Peyer's patch (tissue), 4 donors: ENCODE results near the gene KIRREL3. TPM values are rescaled to one million over a fixed set of nuclear protein-coding genes. Genes with fewer than 3 reads are reported as not detected.
"Not testable (repeated sequence)": the region's sequence is repeated elsewhere in the genome, so short reads cannot be mapped to it uniquely, and the experiment has no call there.

ENCODE experiments used
- DNase-seq, 3 donors: peaks; one replicate each; pipeline ENCODE4 v3.0.0-alpha.2; 2017 to 2019
- H3K27ac ChIP-seq, 4 donors: fragments of 200-600 bp; sonication (generic); one replicate each; pipeline ENCODE4 v1.5.1; 2016 to 2019
- H3K27me3 ChIP-seq, 2 donors: fragments of 200-600 bp; sonication (generic); one replicate each; pipeline ENCODE4 v1.5.1; 2019
- H3K36me3 ChIP-seq, 3 donors: fragments of 200-600 bp; sonication (generic); one replicate each; pipeline ENCODE4 v1.5.1; 2016 to 2019
- H3K4me1 ChIP-seq, 4 donors: fragments of 200-600 bp; sonication (generic); one replicate each; pipeline ENCODE4 v1.5.1; 2016 to 2019
- H3K4me3 ChIP-seq, 4 donors: fragments of 200-600 bp; sonication (generic); 1 replicate in 3 of 4; 2 replicates in 1 of 4; pipeline ENCODE4 v1.5.1; 2016 to 2019; ENCODE audit warnings: mild to moderate bottlenecking in 1 of 4
- H3K9me3 ChIP-seq, 4 donors: fragments of 200-600 bp; sonication (generic); one replicate each; pipeline ENCODE4 v1.5.1; 2016 to 2019; ENCODE audit warnings: mild to moderate bottlenecking in 1 of 4
- CTCF ChIP-seq, 6 experiments: fragments of 450-650 bp in 4 of 6; fragments of 200-600 bp in 2 of 6; sonication (generic) in 1 of 6; IDR thresholded peaks; one replicate each; pipeline ENCODE4 v1.5.1; 2017 to 2019; ENCODE audit warnings: antibody characterized with exemption in 6 of 6, mild to moderate bottlenecking in 3 of 6, moderate library complexity in 1 of 6
- POLR2A ChIP-seq, 2 donors: fragments of 450-650 bp; IDR thresholded peaks; one replicate each; pipeline ENCODE4 v1.5.1; 2017; ENCODE audit warnings: antibody characterized with exemption in 2 of 2, mild to moderate bottlenecking in 2 of 2, moderate library complexity in 2 of 2
- total RNA-seq, 4 donors: library from RNA; depleted of rRNA; stranded (reverse); fragments of >200 nt; gene quantifications; one replicate each; pipeline ENCODE4 v1.1.0, GENCODE V29; 2016

Gene KIRREL3
- total RNA-seq, 4 donors from 2014 or later = 0.83 TPM; not detected in 3

DNA sequence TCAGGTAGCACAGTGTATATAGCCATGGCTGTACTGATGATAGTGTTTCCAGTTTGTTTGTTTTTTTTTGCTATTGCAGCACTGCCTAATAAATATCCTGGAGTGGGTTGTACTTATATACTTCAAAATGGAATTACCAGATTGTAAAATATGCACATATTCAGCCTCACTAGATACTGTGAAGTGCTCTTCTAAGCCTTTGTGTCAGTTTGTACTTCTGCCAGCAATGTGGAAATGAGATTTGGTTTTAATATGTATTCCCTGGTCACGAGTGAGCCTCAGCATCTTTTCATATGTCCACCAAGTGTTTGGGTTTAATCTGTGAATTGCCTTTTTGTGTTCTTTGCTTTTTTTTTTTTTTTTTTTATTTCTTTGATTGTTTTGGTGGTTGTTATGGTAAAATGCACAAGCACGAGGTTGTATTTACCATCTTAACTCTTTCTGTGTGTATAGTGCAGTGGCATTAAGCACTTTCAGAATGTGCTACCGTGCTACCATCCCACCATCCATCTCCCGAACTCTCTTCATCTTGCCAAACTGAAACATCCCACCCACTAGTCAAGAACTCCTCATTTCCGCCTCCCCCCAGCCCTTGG lies 610.2 kb downstream of the KIRREL3 start:
- peaks cover 0 to 14% (median 0%) of the 10 kb centered on the region in 4 donors for H3K4me1 ChIP-seq
- H3K36me3 ChIP-seq = no peaks in the 10 kb centered on the region
- H3K27me3 ChIP-seq = no peaks in the 10 kb centered on the region
- no peaks in the 10 kb centered on the region for H3K9me3 ChIP-seq
- no peak overlapping the region for H3K4me3 ChIP-seq
- no peak overlapping the region for H3K27ac ChIP-seq
- no peak for DNase-seq
- TF ChIP-seq CTCF (IDR thresholded peaks at IDR 0.05) (no peak), POLR2A (IDR thresholded peaks at IDR 0.05) (no peak)

GRCh38 chr11:126387857-126388256 lies 612.7 kb downstream of the KIRREL3 start:
- no peak overlapping the region for H3K4me3 ChIP-seq
- H3K36me3 ChIP-seq = no peaks in the 10 kb centered on the region
- H3K27me3 ChIP-seq = no peaks in the 10 kb centered on the region
- TF ChIP-seq CTCF (IDR thresholded peaks at IDR 0.05) = no peak
- no peak overlapping the region for H3K27ac ChIP-seq
- DNase-seq = no peak
- H3K9me3 ChIP-seq = no peaks in the 10 kb centered on the region
- H3K4me1 ChIP-seq = peaks cover 0 to 14% (median 0%) of the 10 kb centered on the region in 4 donors

DNA sequence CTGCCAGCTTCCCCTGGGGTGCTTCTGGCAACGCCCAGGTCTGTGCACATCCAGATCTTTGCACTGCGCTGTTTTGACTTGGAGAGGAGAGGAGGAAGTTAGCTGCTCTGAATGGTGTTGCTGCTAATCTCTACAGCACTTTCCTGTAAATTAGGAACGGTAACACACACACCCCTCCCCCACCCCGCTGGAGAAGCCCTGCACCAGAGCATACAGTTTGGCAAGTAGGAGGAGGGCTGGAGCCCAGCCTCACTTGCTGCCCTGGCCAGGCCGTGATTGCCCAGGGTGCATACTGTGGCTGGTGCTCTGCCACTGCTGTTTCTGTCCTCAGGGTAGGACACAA lies 613.9 kb downstream of the KIRREL3 start:
- not testable (repeated sequence) for H3K4me3 ChIP-seq, DNase-seq, H3K9me3 ChIP-seq, H3K27ac ChIP-seq, H3K36me3 ChIP-seq, H3K27me3 ChIP-seq, H3K4me1 ChIP-seq

DNA sequence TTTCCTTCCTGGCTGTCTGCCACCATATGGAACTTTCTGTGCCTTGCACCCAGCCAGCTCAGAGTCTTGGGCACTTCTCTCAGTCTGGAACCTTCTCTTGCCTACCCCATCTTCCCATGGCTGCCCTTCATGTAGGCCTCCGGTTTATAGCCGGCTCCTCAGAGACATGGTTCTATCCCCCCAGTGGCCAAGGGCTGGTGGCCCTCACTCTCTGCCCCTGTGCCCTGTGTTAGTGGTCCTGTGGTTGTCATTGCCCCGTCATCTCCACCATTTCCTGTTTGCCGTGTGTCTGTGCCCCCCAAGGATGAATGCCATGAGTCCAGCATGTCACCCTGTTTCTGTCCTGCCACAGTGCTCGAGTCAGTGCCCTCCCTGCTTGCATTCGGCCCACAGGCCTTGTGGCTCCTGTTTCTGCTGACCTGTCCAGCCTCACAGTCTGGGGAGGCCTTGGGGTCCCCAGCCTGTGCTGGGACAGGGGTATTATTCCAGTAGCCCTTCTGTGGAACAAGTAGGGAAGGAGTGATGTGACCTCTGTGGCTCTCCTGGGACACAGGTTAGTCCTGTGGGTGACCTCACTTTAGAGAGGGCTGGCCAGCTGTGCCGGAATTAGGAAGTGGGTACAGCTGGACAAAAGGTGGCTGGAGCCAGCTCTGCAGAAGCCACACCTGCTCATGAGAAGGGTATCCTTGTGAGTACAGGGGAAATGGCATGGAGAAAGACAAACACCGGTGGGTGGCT lies 614.4 kb downstream of the KIRREL3 start:
- H3K27me3 ChIP-seq = no peaks in the 10 kb centered on the region
- H3K36me3 ChIP-seq = no peaks in the 10 kb centered on the region
- no peak overlapping the region for H3K4me3 ChIP-seq
- H3K27ac ChIP-seq = no peak overlapping the region
- TF ChIP-seq CTCF (IDR thresholded peaks at IDR 0.05) (no peak), POLR2A (IDR thresholded peaks at IDR 0.05) (no peak)
- DNase-seq = no peak
- no peaks in the 10 kb centered on the region for H3K9me3 ChIP-seq
- H3K4me1 ChIP-seq = peaks cover 0 to 1% (median 0%) of the 10 kb centered on the region in 4 donors

- no peak for DNase-seq
- Histone ChIP-seq H3K27ac (no peak overlapping the region), H3K4me3 (no peak overlapping the region), H3K27me3 (no peaks in the 10 kb centered on the region), H3K36me3 (no peaks in the 10 kb centered on the region), H3K4me1 (no peaks in the 10 kb centered on the region), H3K9me3 (no peaks in the 10 kb centered on the region)
- TF ChIP-seq CTCF (IDR thresholded peaks at IDR 0.05) (no peak), POLR2A (IDR thresholded peaks at IDR 0.05) (no peak)
Observed at GRCh38 chr11:126384449-126385070, 616.0 kb downstream of the KIRREL3 start.
